Chondrocyte (in vitro differentiated cells): ENCODE results near the gene MGST3. TPM values are rescaled to one million over a fixed set of nuclear protein-coding genes. Genes with fewer than 3 reads are reported as not detected.
"Not testable (repeated sequence)": the region's sequence is repeated elsewhere in the genome, so short reads cannot be mapped to it uniquely, and the experiment has no call there.

Experiments
- DNase-seq: peaks from one replicate; pipeline ENCODE4 v3.0.0; 2021; ENCODE audit warnings: mixed read lengths, low spot score
- H3K27ac Mint-ChIP-seq: one replicate; pipeline ENCODE4 v1.8.0; 2021; ENCODE audit warnings: mild to moderate bottlenecking, moderate library complexity, mixed read lengths; ENCODE audit not compliant: unreplicated experiment
- H3K27me3 Mint-ChIP-seq: 2 replicates; pipeline ENCODE4 v1.8.0; 2021; ENCODE audit warnings: low read depth, mixed read lengths
- H3K36me3 Mint-ChIP-seq: 2 replicates; pipeline ENCODE4 v1.8.0; 2021; ENCODE audit warnings: low read depth, mixed read lengths
- H3K4me1 Mint-ChIP-seq: 2 replicates; pipeline ENCODE4 v1.8.0; 2021; ENCODE audit warnings: low read depth, mild to moderate bottlenecking, mixed read lengths
- H3K4me3 Mint-ChIP-seq: one replicate; pipeline ENCODE4 v1.8.0; 2021; ENCODE audit warnings: mild to moderate bottlenecking, moderate library complexity, mixed read lengths; ENCODE audit not compliant: unreplicated experiment
- H3K9me3 Mint-ChIP-seq: 2 replicates; pipeline ENCODE4 v1.8.0; 2021; ENCODE audit warnings: low read depth, mixed read lengths
- total RNA-seq: library from RNA; stranded (reverse); gene quantifications from 3 replicates; pipeline ENCODE4 v1.2.1, GENCODE V29; 2021
- TF ChIP-seq, protein P1 (sequence below): fragments of 200-600 bp; sonication (generic); IDR thresholded peaks from 2 replicates; pipeline ENCODE4 v1.5.0; 2021; ENCODE audit warnings: antibody characterized with exemption, mild to moderate bottlenecking, moderate library complexity

Gene MGST3
- total RNA-seq, 1 donor from 2014 or later, result 165 TPM

DNA sequence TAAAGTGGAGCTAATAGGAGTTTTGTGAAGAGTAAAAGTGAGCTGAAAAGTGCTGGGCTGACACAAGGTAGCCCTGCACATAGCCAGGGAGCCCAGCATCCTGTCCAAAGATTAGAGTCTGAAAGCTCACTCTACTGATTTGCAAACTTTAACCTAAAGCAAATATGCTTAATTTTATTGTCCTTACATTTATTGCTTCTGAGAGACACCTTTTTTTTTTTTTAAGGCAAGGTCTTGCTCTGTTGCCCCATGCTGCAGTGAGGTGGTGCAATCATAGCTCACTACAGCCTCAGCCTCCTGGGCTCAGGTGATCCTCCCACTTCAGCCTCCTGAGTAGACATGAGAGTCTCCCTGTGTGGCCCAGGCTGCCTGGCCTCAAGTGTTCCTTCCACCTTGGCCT is 16.5 kb downstream of the MGST3 start:
- Mint-ChIP-seq H3K27ac (no peak overlapping the region), H3K36me3 (peaks cover 10% of the 10 kb centered on the region), H3K27me3 (no peaks in the 10 kb centered on the region), H3K4me1 (peaks cover 19% of the 10 kb centered on the region), H3K9me3 (no peaks in the 10 kb centered on the region), H3K4me3 (no peak overlapping the region)
- DNase-seq, result no peak
- TF ChIP-seq, protein P1, sequence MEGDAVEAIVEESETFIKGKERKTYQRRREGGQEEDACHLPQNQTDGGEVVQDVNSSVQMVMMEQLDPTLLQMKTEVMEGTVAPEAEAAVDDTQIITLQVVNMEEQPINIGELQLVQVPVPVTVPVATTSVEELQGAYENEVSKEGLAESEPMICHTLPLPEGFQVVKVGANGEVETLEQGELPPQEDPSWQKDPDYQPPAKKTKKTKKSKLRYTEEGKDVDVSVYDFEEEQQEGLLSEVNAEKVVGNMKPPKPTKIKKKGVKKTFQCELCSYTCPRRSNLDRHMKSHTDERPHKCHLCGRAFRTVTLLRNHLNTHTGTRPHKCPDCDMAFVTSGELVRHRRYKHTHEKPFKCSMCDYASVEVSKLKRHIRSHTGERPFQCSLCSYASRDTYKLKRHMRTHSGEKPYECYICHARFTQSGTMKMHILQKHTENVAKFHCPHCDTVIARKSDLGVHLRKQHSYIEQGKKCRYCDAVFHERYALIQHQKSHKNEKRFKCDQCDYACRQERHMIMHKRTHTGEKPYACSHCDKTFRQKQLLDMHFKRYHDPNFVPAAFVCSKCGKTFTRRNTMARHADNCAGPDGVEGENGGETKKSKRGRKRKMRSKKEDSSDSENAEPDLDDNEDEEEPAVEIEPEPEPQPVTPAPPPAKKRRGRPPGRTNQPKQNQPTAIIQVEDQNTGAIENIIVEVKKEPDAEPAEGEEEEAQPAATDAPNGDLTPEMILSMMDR, result no peak

GRCh38 chr1:165647970-165648369 is 16.9 kb downstream of the MGST3 start:
- Mint-ChIP-seq H3K4me1 (peaks cover 19% of the 10 kb centered on the region), H3K36me3 (peaks cover 10% of the 10 kb centered on the region), H3K27ac (peak overlapping the region; percentile 69), H3K4me3 (no peak overlapping the region), H3K27me3 (no peaks in the 10 kb centered on the region), H3K9me3 (no peaks in the 10 kb centered on the region)
- DNase-seq, result no peak
- TF ChIP-seq, protein P1, result no peak

GRCh38 chr1:165648919-165649572 is 18.0 kb downstream of the MGST3 start:
- no peak for DNase-seq
- Mint-ChIP-seq H3K27ac (no peak overlapping the region), H3K27me3 (no peaks in the 10 kb centered on the region), H3K4me1 (peaks cover 19% of the 10 kb centered on the region), H3K9me3 (no peaks in the 10 kb centered on the region), H3K36me3 (peaks cover 16% of the 10 kb centered on the region), H3K4me3 (no peak overlapping the region)
- TF ChIP-seq, protein P1, result no peak

DNA sequence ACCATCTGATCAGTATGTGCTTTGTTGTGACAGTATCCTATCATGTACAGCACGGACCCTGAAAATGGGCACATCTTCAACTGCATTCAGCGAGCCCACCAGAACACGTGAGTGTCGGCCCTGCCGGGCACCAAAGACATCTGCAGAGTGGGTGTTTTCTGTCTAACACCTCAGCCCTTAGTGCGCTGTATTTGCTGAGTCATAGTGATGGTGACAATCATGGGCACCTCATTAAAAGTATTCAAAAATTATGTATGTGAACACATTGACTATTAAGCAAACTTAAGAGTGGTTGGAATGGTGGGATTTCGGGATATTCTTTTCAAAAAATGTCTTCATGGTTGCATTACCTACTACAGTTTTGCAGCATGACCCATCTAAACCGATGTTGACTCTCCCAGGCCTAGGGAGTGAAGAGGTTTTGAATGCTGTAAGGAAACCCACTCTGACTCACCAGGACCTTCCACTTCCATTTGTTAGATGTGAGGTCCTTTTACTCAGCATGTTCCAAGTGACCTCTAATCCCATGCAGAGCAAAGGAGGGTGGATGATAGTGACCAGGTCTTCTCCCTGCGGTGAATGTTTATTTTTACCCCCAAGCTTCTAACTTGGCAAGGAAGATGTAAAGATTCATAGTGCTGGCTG is 20.1 kb downstream of the MGST3 start:
- Mint-ChIP-seq H3K36me3 (peaks cover 20% of the 10 kb centered on the region), H3K27me3 (no peaks in the 10 kb centered on the region), H3K4me1 (peaks cover 15% of the 10 kb centered on the region), H3K27ac (no peak overlapping the region), H3K9me3 (no peaks in the 10 kb centered on the region), H3K4me3 (no peak overlapping the region)
- TF ChIP-seq, protein P1, result no peak
- DNase-seq, result no peak

- H3K4me3 Mint-ChIP-seq, H3K27me3 Mint-ChIP-seq, H3K27ac Mint-ChIP-seq, H3K4me1 Mint-ChIP-seq, H3K9me3 Mint-ChIP-seq, DNase-seq: not testable (repeated sequence)
- H3K36me3 Mint-ChIP-seq, result peaks cover 20% of the 10 kb centered on the region
Observed at GRCh38 chr1:165658766-165659580, 27.9 kb downstream of the MGST3 start.
